Glomerular endothelial cell (primary cell): ENCODE results near the gene NXPE4. TPM values are rescaled to one million over a fixed set of nuclear protein-coding genes. Genes with fewer than 3 reads are reported as not detected.
"Not testable (repeated sequence)": the region's sequence is repeated elsewhere in the genome, so short reads cannot be mapped to it uniquely, and the experiment has no call there.

ENCODE experiments used
- DNase-seq: peaks from one replicate; pipeline ENCODE4 v3.0.0-alpha.2; 2011; ENCODE audit warnings: low read depth, low spot score; ENCODE audit errors: extremely low read depth
- total RNA-seq: library from RNA; depleted of rRNA; stranded (reverse); fragments of >200 nt; gene quantifications from 2 replicates; pipeline ENCODE4 v1.2.3, GENCODE V29; 2015

NXPE4 gene
- total RNA-seq, 1 donor from 2014 or later: not detected

DNA sequence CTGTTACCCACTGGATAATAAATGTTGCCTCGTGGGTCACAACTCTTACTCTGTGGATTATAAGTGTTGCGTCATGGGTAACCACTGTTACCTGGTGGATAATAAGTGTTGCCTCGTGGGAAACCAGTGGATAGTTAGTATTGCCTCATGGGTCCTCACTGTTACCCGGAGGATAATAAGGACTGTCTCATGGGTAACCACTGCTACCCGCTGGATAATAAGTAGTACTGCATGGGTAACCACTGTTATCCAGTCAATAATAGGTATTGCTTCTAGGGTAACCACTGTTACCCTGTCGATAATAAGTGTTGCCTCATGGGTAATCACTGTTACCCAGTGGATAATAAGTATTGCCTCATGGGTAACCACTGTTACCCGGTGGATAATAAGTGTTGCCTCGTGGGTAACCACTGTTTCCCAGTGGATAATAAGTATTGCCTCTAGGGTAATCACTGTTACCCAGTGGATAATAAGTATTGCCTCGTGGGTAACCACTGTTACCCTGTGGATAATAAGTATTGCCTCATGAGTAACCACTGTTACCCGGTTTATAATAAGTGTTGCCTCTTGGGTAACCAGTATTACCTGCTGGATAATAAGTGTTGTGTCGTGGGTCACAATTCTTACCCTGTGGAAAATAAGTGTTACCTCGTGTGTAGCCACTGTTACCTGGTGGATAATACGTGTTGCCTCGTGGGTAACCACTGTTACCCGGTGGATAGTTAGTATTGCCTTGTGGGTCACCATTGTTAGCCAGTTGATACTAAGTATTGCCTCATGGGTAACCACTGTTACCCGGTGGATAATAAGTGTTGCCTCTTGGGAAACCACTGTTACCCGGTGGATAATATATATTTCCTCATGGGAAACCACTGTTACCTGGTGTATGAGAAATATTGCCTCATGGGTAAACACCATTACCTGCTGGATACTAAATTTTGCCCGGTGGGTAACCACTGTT is 15.7 kb upstream of the NXPE4 start:
- DNase-seq: no peak

DNA sequence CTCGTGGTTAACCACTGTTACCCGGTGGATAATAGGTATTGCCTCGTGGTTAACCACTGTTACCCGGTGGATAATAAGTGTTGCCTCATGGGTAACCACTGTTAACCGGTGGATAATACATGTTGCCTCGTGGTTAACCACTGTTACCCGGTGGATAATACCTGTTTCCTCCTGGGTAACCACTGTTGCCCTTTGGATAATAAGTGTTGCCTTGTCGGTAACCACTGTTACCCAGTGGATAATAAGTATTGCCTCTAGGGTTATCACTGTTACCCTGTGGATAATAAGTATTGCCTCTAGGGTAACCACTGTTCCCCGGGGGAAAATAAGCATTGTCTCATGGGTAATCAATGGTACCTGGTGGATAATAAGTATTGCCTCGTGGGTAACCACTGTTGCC is 15.0 kb upstream of the NXPE4 start:
- DNase-seq: no peak

DNA sequence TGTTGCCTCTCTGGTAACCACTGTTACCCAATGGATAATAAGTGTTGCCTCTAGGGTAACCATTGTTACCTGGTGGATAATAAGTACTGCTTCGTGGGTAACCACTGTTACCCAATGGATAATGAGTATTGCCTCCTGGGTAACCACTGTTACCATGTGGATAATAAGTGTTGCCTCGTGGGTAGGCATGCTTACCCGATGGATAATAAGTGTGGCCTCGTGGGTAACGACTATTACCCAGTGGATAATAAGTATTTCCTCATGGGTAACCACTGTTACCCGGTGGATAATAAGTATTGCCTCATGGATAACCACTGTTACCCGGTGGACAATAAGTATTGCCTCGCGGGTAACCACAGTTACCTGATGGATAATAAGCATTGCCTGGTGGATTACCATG is 13.8 kb upstream of the NXPE4 start:
- no peak for DNase-seq

DNA sequence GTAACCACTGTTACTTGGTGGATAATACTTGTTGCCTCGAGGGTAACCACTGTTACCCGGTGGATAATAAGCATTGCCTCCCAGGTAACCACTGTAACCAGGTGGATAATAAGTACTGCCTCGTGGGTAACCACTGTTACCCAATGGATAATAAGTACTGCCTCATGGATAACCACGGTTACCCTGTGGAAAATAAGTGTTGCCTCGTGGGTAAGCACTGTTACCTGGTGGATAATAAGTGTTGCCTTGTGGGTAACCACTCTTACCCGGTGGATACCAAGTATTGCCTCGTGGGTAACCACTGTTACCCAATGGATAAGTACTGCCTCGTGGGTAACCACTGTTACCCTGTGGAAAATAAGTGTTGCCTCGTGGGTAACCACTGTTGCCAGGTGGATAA is 13.0 kb upstream of the NXPE4 start:
- DNase-seq: not testable (repeated sequence)

DNA sequence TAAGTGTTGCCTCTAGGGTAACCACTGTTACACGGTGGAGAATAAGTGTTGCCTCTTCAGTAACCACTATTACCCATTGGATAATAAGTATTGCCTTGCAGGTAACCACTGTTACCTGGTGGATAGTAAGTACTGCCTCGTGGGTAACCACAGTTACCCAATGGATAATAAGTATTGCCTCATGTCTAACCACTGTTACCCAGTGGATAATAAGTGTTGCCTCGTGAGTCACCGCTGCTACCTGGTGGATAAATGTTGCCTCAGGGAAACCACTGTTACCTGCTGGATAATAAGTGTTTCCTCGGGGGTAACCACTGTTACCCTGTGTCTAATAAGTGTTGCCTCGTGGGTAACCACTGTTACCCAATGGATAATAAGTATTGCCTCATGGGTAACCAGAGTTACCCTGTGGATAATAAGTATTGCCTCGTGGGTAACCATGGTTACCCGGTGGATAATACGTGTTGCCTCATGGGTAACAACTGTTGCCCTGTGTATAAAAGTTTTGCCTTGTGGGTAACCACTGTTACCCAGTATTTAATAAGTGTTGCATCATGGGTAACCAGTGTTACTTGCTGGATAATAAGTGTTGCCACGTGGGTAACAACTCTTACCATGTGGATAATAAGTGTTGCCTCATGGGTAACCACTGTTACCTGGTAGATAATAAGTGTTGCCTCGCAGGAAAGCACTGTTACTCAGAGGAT is 12.3 kb upstream of the NXPE4 start:
- no peak for DNase-seq

DNA sequence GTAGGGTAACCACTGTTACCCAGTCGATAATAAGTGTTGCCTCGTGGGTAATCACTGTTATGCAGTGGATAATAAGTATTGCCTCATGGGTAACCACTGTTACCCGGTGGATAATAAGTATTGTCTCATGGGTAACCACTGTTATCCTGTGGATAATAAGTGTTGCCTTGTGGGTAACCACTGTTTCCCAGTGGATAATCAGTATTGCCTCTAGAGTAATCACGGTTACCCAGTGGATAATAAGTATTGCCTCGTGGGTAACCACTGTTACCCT is 11.2 kb upstream of the NXPE4 start:
- DNase-seq: not testable (repeated sequence)

DNA sequence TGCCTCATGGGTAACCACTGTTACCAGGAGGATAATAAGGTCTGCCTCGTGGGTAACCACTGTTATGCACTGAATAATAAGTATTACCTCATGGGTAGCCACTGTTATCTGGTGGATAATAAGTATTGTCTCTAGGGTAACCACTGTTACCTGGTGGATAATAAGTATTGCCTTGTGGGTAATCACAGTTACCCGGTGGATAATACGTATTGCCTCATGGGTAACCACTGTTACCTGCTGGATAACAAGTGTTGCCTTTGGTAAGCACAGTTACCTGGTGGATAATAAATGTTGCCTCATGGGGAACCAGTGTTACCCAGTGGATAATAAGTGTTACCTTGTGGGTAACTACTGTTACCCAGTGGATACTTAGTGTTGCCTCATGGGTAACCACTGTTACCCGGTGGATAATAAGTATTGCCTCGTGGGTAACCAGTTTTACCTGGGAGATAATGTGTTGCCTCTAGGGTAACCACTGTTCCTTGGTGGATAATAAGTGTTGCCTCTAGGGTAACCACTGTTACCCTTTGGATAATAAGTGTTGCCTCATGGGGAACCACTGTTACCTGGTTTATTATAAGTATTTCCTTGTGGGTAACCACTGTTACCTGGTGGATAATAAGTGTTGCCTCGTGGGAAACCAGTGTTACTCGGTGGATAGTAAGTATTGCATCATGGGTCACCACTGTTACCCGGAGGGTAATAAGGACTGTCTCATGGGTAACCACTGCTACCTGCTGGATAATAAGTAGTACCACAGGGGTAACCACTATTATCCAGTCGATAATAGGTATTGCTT is 10.6 kb upstream of the NXPE4 start:
- DNase-seq: no peak

DNA sequence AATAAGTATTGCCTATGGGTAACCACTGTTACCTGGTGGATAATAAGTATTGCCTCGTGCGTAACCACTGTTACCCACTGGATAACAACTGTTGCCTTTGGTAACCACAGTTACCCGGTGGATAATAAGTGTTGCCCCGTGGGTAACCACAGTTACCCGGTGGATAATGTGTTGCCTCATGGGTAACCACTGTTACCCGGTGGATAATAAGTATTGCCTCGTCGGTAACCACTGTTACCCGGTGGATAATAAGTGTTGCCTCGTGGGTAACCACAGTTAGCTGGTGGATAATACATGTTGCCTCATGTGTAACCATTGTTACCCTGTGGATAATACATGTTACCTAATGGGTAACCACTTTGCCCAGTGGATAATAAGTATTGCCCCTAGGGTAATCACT is 9.8 kb upstream of the NXPE4 start:
- no peak for DNase-seq

DNA sequence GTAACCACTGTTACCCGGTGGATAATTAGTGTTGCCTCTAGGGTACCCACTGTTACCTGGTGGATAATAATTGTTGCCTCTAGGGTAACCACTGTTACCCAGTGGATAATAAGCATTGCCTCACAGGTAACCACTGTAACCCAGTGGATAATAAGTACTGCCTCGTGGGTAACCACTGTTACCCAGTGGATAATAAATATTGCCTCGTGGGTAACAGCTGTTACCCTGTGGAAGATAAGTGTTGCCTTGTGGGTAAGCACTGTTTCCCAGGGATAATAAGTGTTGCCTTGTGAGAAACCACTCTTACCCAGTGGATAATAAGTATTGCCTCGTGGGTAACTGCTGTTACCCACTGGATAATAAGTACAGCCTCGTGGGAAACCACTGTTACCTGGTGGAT is 9.3 kb upstream of the NXPE4 start:
- DNase-seq: no peak

DNA sequence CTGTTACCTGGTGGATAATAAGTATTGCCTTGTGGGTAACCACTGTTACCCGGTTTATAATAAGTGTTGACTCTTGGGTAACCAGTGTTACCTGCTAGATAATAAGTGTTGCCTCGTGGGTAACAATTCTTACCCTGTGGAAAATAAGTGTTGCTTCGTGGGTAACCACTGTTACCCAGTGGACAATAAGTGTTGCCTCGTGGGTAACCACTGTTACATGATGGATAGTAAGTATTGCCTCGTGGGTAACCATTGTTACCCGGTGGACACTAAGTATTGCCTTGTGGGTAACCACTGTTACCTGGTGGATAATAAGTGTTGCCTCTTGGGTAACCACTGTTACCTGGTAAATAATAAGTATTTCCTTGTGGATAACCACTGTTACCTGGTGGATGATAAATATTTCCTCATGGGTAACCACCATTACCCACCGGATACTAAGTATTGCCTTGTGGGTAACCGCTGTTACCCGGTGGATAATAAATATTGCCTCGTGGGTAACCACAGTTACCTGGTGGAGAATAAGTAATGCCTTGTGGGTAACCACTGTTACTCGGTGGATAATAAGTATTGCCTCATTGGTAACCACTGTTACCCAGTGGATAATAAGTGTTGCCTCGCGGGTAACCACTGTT is 8.7 kb upstream of the NXPE4 start:
- no peak for DNase-seq

DNA sequence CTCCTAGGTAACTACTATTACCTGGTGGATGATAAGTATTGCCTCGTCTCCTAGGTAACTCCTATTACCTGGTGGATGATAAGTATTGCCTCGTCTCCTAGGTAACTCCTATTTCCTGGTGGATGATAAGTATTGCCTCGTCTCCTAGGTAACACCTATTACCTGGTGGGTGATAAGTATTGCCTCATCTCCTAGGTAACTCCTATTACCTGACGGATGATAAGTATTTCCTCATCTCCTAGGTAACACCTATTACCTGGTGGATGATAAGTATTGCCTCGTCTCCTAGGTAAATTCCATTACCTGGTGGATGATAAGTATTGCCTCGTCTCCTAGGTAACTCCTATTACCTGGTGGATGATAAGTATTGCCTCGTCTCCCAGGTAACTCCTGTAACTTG is 7.6 kb upstream of the NXPE4 start:
- not testable (repeated sequence) for DNase-seq

DNA sequence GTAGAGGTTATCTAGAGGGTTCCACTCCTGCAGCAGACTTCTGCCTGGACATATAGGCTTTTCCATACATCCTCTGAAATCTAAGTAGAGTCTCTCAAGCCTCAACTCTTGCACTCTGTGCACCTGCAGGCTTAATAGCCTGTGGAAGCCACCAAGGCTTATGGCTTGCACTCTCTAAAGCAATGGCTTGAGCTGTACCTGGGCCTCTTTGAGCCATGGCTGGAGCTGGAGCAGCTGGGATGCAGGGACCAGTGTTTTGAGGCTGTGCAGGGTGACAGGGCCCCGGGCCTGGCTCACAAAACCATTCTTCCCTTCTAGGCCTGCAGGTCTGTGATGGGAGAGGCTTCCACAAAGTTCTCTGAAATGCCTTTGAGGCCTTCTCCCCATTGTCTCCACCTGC is 2.9 kb upstream of the NXPE4 start:
- no peak for DNase-seq

DNA sequence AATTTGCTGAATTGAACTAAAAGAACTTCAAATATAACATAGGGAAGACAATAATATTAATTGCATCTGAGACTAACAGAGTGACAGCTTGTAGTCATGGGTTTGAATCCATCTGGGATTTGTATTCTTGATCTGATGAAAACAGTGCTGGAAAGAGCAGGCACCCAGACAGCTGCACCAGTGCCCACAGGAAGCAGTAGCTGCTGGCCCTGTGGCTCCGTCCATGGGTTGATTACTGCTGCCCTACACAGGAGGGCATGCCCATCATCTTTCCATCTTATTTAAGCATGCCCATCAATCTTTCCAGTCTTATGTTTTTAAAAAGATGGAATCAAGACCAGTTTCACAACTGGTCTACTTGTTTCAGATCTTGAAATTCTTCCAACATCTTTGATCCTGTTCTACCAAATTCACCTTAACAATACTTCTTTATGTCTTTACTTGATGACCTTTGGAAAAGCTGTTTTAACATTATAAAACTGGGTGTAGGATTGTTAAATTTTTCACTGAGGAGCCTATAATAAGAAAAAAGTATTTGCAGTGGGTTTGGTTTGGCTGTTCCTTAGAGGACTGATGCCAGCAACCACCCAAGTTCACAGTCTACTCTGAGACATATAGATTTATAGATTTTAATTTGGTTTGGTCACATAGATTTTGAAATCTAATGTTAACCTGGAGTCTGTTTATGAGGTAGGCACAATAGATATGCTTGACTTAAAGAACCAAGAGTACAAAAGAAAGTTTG is 761 bp upstream of the NXPE4 start:
- DNase-seq: no peak

DNA sequence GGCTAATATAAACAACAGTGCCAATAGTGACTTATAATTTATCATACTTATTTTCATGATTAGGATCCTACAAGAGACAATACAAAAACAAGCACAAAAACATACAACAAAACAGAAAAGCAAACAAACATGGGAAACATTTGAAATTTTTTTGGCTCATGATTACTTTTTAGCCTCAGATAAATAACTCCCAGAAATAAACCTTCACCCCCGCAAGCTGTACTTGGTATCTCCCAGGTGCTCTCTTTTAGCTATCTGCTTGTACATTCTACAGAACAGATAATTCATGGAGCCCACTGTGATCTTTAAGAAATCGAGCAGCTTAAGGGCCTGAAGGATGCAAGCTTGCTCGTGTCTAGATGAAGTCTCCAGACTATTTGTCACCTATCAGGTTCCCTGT is 883 bp downstream of the NXPE4 start:
- DNase-seq: no peak

DNA sequence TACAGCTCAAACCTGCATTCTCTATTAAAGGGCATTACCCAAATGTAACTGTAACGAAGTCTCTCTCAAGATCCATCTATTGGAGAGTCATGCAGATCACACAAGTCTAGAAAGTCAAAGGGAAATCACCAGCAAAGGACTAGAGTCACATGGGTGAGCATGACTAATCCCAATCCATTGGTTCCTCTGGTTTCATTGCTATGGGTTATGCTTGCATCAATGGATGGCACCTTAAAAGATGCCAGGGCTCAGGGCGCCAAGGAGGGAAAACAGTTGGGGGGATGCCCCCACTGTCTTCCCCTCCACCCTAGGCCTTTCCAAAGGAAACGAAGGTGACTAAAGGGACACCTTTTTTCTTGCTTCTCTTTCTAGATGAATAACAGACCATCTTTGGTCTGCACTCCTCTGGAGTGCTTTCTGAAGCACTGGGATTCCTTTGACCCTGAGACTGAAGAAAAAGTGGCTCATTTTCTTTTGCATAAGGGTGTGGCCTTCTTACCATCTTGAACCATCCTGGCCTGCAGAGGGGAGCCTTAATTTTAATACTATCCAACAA is 8.1 kb downstream of the NXPE4 start:
- no peak for DNase-seq

DNA sequence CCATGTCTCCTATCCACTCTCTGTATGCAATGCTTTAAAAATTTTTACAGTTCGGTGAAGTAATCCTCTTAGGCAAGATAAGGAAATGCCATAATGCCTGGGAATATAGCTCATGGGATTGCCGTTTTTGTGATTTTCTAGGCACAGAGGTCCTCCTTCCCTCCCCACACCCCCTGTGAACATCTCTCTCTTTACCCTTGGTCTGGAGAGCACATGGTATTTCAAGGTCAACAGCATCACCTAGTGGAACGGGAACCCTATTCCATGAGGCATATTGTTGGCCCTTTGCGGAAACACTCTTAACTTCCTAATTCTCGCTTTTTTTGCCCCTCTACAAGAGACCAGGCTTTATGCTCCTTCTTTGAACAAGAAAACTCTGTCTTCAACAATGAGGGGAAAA is 8.8 kb downstream of the NXPE4 start:
- DNase-seq: no peak

DNA sequence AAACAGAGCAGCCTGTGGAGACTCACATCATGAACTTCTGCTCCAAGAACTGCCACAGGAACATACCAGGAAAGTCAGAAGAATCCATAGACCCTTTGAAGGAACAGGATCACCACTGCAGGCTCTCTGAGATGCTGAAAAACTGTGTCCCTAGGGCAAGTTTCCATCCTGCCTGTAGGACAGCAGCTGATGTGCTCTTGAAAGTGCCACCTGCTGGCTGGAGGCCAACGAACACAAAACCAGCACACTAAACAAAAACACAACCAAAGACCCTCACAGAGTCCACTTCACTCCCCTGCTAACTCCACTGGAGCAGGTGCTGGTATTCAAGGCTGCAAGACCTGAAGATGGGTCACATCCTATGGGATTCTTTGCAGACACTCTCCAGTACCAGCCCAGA is 23.9 kb downstream of the NXPE4 start:
- DNase-seq: no peak

DNA sequence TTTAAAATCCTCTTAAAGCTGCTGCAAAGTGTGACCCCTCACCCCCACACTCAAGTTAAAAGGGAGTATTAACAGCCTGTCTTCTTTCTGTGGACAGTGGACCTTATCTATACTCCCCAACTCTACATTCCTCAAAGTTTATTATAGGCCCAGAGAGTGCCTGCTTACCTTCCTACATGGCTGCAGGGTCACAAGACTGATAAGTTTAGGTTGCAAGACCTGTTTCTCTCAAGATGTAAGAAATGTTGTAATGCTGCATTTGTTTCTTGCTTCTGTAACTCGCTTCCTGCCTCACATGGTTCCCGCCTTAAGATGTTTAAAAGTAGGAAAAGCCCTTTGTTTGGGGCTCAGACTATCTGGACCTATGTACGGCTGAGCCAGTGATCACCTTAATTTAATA is 25.8 kb downstream of the NXPE4 start:
- no peak for DNase-seq

DNA sequence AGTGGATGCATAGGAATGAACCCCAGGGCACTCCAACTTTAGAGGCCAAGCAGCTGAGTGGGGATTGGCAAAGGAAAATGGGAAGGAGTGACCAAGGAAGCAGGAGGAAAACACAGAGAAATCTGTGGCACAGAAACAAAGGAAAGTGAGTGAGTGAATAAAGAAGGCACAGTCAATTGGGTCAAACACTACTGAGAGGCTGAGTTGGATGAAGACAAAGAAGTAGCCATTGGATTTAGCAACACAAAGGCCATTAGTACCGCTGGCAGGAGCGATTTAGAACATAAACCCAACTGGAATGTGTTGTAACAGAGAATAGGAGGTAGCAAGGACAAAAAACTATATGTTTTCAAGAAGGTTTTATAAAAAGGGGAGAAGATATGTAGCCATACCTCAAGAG is 29.3 kb downstream of the NXPE4 start:
- no peak for DNase-seq

DNA sequence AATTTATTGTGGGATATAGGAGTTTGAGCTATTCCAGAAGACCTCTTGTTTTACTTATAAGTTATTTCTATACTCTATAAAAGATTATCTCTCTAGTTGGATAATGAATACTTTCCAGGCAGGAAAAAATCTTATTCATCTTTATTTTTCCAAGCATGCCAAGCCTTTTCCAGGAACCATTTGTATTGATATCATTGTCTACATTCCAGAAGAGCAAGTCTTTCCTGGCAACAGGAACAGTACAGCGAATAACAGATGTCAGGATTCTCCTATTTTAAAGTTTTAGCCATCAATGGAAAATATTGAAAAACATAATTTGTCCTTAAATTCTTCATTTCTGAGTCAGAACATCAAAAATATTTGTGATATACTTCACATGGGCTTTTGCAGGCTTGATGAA is 30.8 kb downstream of the NXPE4 start:
- no peak for DNase-seq
